Fibroblast of the aortic adventitia (primary cell): ENCODE results near the gene GATAD2A. TPM values are rescaled to one million over a fixed set of nuclear protein-coding genes. Genes with fewer than 3 reads are reported as not detected.

Source experiments
- DNase-seq: peaks from one replicate; pipeline ENCODE4 v3.0.0-alpha.2; 2010; ENCODE audit warnings: low read depth
- H3K4me3 ChIP-seq: 2 replicates; pipeline ENCODE4 v1.5.1; 2011; ENCODE audit warnings: low read depth, mild to moderate bottlenecking, control low read depth, low read length, moderate library complexity
- CTCF ChIP-seq: IDR thresholded peaks from 2 replicates; pipeline ENCODE4 v1.5.1; 2011; ENCODE audit warnings: mild to moderate bottlenecking, low read length, control low read depth, inconsistent platforms; ENCODE audit not compliant: insufficient read depth
- total RNA-seq: library from RNA; depleted of rRNA; stranded (reverse); fragments of >200 nt; gene quantifications from 2 replicates; pipeline ENCODE4 v1.2.3, GENCODE V29; 2012; ENCODE audit warnings: low replicate concordance

The GATAD2A gene
- total RNA-seq, 1 donor = 46.4 TPM

GRCh38 chr19:19540715-19541515, 135.4 kb downstream of the GATAD2A start:
- no peak for TF ChIP-seq CTCF
- no peak overlapping the region for H3K4me3 ChIP-seq
- DNase-seq = no peak

DNA sequence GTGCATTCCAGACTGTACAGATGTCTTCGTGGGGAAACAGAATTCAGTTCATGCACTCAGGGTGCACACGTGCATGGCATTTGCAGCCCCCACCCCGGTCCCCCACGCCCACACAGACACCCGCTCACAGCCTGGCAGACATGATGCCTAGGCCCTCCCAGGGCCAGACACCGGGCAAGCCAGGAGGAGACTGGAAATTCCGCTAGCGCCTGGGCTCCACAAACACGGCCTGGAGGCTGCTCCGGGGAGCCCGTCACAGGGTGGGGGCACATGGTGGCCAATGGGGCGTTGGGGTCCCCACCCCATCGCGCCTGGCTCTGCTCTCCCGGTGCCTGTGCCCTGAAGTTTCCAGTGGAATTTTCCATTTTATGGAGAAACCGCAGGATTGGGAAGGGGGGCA, 136.1 kb downstream of the GATAD2A start:
- DNase-seq = no peak
- no peak overlapping the region for H3K4me3 ChIP-seq
- TF ChIP-seq CTCF = no peak

DNA sequence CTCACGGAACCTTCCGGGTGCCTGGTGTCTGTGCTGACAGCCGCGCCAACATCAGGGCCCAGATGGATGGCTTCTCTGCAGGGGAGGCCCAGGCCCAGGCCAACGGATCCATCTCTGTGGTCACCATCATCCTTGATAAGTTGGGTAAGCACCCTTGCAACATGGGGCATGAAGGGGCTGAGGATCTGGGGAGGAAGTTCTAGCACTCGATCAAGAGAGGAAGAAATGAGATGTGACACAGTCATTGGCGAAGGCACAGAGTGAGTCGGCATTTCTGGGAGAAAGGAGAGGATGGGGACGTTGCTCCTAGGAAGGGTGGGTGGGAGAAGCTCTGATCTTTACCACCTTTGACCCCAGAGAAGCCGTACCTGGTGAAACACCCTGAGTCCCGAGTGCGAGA, 137.0 kb downstream of the GATAD2A start:
- no peak for TF ChIP-seq CTCF

DNA sequence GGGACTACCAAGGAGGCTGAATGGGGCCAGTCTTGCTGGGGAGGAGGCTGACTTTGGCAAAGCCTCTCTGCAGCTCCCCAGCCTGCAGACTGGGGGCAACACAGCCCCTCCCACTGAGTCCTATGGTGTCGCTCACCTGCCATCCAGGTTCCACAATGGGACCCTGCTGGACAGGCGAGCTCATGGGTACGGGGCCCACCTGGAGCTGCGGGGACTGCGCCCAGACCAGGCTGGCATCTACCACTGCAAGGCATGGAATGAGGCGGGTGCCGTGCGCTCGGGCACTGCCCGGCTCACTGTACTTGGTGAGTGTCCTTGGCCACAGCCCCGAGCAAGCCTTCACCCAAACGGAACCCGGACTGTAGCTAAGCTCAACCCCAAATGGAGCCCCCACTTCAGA, 137.6 kb downstream of the GATAD2A start:
- H3K4me3 ChIP-seq = no peak overlapping the region
- DNase-seq = no peak
- TF ChIP-seq CTCF = no peak

More for the DNA sequence above, 137.0 kb downstream of the GATAD2A start:
- DNase-seq = no peak
- no peak overlapping the region for H3K4me3 ChIP-seq

DNA sequence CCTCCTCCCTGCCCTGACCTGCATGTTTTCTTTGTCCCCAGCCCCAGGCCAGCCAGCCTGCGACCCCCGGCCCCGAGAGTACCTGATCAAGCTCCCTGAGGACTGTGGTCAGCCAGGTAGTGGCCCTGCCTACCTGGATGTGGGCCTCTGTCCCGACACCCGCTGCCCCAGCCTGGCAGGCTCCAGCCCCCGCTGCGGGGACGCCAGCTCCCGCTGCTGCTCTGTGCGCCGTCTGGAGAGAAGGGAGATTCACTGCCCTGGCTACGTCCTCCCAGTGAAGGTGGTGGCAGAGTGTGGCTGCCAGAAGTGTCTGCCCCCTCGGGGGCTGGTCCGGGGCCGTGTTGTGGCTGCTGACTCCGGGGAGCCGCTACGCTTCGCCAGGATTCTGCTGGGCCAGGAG, 138.2 kb downstream of the GATAD2A start:
- DNase-seq = no peak
- H3K4me3 ChIP-seq = no peak overlapping the region
- TF ChIP-seq CTCF = no peak

DNA sequence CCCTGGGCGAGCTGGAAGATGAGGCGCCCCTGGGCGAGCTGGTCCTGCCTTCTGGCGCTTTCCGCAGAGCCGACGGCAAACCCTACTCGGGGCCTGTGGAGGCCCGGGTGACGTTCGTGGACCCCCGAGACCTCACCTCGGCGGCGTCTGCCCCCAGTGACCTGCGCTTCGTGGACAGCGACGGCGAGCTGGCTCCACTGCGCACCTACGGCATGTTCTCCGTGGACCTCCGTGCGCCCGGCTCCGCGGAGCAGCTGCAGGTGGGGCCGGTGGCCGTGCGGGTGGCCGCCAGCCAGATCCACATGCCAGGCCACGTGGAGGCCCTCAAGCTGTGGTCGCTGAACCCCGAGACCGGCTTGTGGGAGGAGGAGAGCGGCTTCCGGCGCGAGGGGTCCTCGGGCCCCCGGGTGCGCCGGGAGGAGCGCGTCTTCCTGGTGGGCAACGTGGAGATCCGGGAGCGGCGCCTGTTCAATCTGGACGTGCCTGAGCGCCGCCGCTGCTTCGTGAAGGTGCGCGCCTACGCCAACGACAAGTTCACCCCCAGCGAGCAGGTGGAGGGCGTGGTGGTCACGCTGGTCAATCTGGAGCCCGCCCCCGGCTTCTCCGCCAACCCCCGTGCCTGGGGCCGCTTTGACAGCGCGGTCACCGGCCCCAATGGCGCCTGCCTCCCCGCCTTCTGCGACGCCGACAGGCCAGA, 138.9 kb downstream of the GATAD2A start:
- H3K4me3 ChIP-seq = no peak overlapping the region
- DNase-seq = no peak
- no peak for TF ChIP-seq CTCF
